K562 (cell line): ENCODE measurements around the gene CFAP58. TPM values are rescaled to one million over a fixed set of nuclear protein-coding genes. Genes with fewer than 3 reads are reported as not detected.

ENCODE experiments used
- ATAC-seq: fragments of 200-7000 bp; cut with Tn5 transposase; 3 replicates; pipeline ENCODE4 v1.9.1; 2020; ENCODE audit warnings: moderate library complexity
- BruUV-seq: library from RNA; stranded (reverse); fragments of 400-500 nt; replicated peaks from 2 replicates; lab custom pipeline; 2021; lab: Mats Ljungman, UMichigan
- CTCF ChIA-PET: fragments of 300-600 bp; formaldehyde crosslinking; extraction: SDS; loops from one replicate; lab custom pipeline; 2021; ENCODE audit warnings: low intra/inter-chr PET ratio; lab: Yijun Ruan, JAX
- POLR2A ChIA-PET: fragments of 300-600, 350-650 bp; sonication (Branson Sonifier 250); formaldehyde crosslinking; extraction: SDS; loops from one replicate; lab custom pipeline; 2021; ENCODE audit warnings: antibody characterized with exemption, inconsistent platforms; lab: Yijun Ruan, JAX
- DNase-seq, 4 experiments: peaks; one replicate each; pipeline versions ENCODE4 v3.0.0 to v3.0.0-alpha.2; 2011 to 2018; ENCODE audit warnings: low spot score in 3 of 4, mixed read lengths in 3 of 4; ENCODE audit errors: extremely low read depth in 1 of 4
- FAIRE-seq: peaks from 2 replicates; lab custom pipeline; 2011; peaks lifted over from hg19 to GRCh38; lab: Jason Lieb, UNC
- H2AFZ ChIP-seq: 2 replicates; pipeline ENCODE4 v1.6.0; 2011; ENCODE audit warnings: low read depth, low read length, control low read depth, inconsistent platforms
- H3K27ac ChIP-seq: fragments of 200-600 bp; 3 replicates; pipeline ENCODE4 v1.8.0; 2011; ENCODE audit warnings: low read depth, mild to moderate bottlenecking, control low read depth, inconsistent platforms, low read length, moderate library complexity, mixed read lengths; ENCODE audit errors: extremely low read depth
- H3K27me3 ChIP-seq, 2 experiments: fragments of 300-600 bp in 1 of 2; 2 replicates in 1 of 2; 3 replicates in 1 of 2; pipeline versions ENCODE4 v1.6.0 to v1.8.0; 2011; ENCODE audit warnings: inconsistent platforms in 2 of 2, low read length in 2 of 2, mild to moderate bottlenecking in 1 of 2, mixed read lengths in 1 of 2, moderate library complexity in 1 of 2; ENCODE audit not compliant: control insufficient read depth in 2 of 2, insufficient read depth in 2 of 2
- H3K36me3 ChIP-seq: fragments of 300-600 bp; 3 replicates; pipeline ENCODE4 v1.8.0; 2011; ENCODE audit warnings: mild to moderate bottlenecking, low read length, inconsistent platforms; ENCODE audit not compliant: control insufficient read depth, insufficient read depth
- H3K4me1 ChIP-seq, 2 experiments: fragments of 200-600 bp in 1 of 2; replicated peaks in 1 of 2; 2 replicates in 1 of 2; 3 replicates in 1 of 2; pipeline versions ENCODE4 v1.5.1 to v1.8.0; 2011; ENCODE audit warnings: inconsistent platforms in 2 of 2, low read length in 2 of 2, mild to moderate bottlenecking in 1 of 2, mixed read lengths in 1 of 2, moderate library complexity in 1 of 2; ENCODE audit not compliant: control insufficient read depth in 2 of 2, insufficient read depth in 2 of 2
- H3K4me2 ChIP-seq: 2 replicates; pipeline ENCODE4 v1.6.1; 2011; ENCODE audit warnings: low read length, control low read depth, inconsistent platforms, mixed read lengths; ENCODE audit not compliant: insufficient read depth
- H3K4me3 ChIP-seq: fragments of 200-600 bp; sonication (generic), shearing (Covaris generic); 2 replicates; pipeline ENCODE4 v1.5.1; 2016; ENCODE audit warnings: control low read depth, inconsistent platforms
- H3K79me2 ChIP-seq: fragments of 200-600 bp; 3 replicates; pipeline ENCODE4 v1.8.0; 2011; ENCODE audit warnings: low read length, inconsistent platforms; ENCODE audit not compliant: control insufficient read depth, insufficient read depth
- H3K9ac ChIP-seq, 2 experiments: 2 replicates each; pipeline versions ENCODE4 v1.6.0 to v1.6.1; 2011; ENCODE audit warnings: low read depth in 2 of 2, low read length in 2 of 2, control low read depth in 1 of 2, inconsistent platforms in 1 of 2, mild to moderate bottlenecking in 1 of 2, mixed read lengths in 1 of 2; ENCODE audit not compliant: insufficient read depth in 1 of 2
- H3K9me1 ChIP-seq: one replicate; pipeline ENCODE4 v1.6.0; 2011; ENCODE audit warnings: inconsistent platforms, mild to moderate bottlenecking, low read length, moderate library complexity; ENCODE audit not compliant: control insufficient read depth, insufficient read depth
- H3K9me3 ChIP-seq: replicated peaks from 2 replicates; pipeline ENCODE4 v1.5.1; 2011; ENCODE audit warnings: low read depth, low read length, inconsistent platforms; ENCODE audit not compliant: control insufficient read depth, insufficient read depth
- H4K20me1 ChIP-seq: replicated peaks from 2 replicates; pipeline ENCODE4 v1.6.1; 2011; ENCODE audit warnings: low read length, inconsistent platforms, mixed read lengths; ENCODE audit not compliant: control insufficient read depth, insufficient read depth
- FOXK1 ChIP-seq: sonication (generic); formaldehyde crosslinking; IDR thresholded peaks from 2 replicates; pipeline ENCODE4 v1.8.0; 2022; ENCODE audit warnings: missing genetic modification reagents, mild to moderate bottlenecking, borderline replicate concordance
- HDAC6 ChIP-seq: IDR thresholded peaks from 2 replicates; pipeline ENCODE4 v1.6.1; 2012; ENCODE audit warnings: low read depth, mild to moderate bottlenecking, control low read depth, inconsistent platforms, low read length, moderate library complexity
- MAZ ChIP-seq, 2 experiments: fragments of 450-650 bp in 1 of 2; sonication (generic) in 1 of 2; formaldehyde crosslinking; IDR thresholded peaks in 1 of 2; conservative IDR thresholded peaks in 1 of 2; 2 replicates each; pipeline versions ENCODE4 v1.4.0 to v1.5.0; 2020; ENCODE audit warnings: mild to moderate bottlenecking in 1 of 2, missing genetic modification reagents in 1 of 2
- RBM25 ChIP-seq: fragments of 200-400 bp; formaldehyde crosslinking; IDR thresholded peaks from 2 replicates; pipeline ENCODE4 v1.6.1; 2018; ENCODE audit warnings: low read length, low read depth, moderate library complexity; ENCODE audit not compliant: severe bottlenecking
- RCOR1 ChIP-seq, 2 experiments: IDR thresholded peaks; 2 replicates each; pipeline ENCODE4 v1.6.1; 2012; ENCODE audit warnings: low read depth in 2 of 2, low read length in 2 of 2, borderline replicate concordance in 1 of 2, improper control_type of control experiment in 1 of 2
- SAFB2 ChIP-seq: fragments of 200-400 bp; formaldehyde crosslinking; IDR thresholded peaks from 2 replicates; pipeline ENCODE4 v1.6.1; 2018; ENCODE audit warnings: borderline replicate concordance, low read length, low read depth, moderate library complexity; ENCODE audit not compliant: severe bottlenecking
- TFE3 ChIP-seq: fragments of 450-650 bp; formaldehyde crosslinking; IDR thresholded peaks from 2 replicates; pipeline ENCODE4 v1.4.0; 2020; ENCODE audit warnings: mild to moderate bottlenecking, mixed read lengths
- ZNF3 ChIP-seq: fragments of 250-450 bp; sonication (Bioruptor Pico); IDR thresholded peaks from 2 replicates; pipeline ENCODE4 v1.5.0; 2021; ENCODE audit warnings: mild to moderate bottlenecking, moderate library complexity
- ZNF584 ChIP-seq: fragments of 200-800 bp; sonication (Bioruptor generic); IDR thresholded peaks from 2 replicates; pipeline ENCODE4 v1.6.1; 2016; ENCODE audit warnings: low read depth, mild to moderate bottlenecking, missing genetic modification characterization, missing compliant biosample characterization
- WGBS: fragments of 100-300 bp; shearing (Covaris generic); methylation state at CpG from one replicate; pipeline ENCODE4 v1.1.6; 2016; ENCODE audit warnings: low coverage, mixed read lengths; ENCODE audit not compliant: insufficient coverage; ENCODE audit errors: missing lambda C conversion rate; 5-methylcytosine and 5-hydroxymethylcytosine counted together
- in situ Hi-C: fragments of 300-500 bp; cut with MboI; formaldehyde crosslinking; loops from 4 replicates; pipeline ENCODE4 v1.15.0; 2018; ENCODE audit warnings: inconsistent platforms, mixed read lengths
- intact Hi-C: fragments of 100-400 bp; cut with micrococcal nuclease; formaldehyde crosslinking; loops from 2 replicates; pipeline ENCODE4 v1.14.2; 2022
- polyA plus RNA-seq, 8 experiments: library from polyadenylated mRNA; depleted of rRNA in 4 of 8; stranded (reverse) in 5 of 8; unstranded in 3 of 8; fragments of >200 nt; fragmentation: Nextera tagmentation in 2 of 8; fragmentation: Illumina TruSeq in 1 of 8; extraction: Ambion mirVana in 2 of 8; extraction: Trizol in 1 of 8; gene quantifications; 2 replicates each; pipeline versions ENCODE4 v1.2.1 to v1.2.3, GENCODE V29; 2011 to 2014; ENCODE audit warnings: inconsistent platforms in 1 of 8, missing spikeins in 1 of 8
- total RNA-seq, 7 experiments: library from RNA; depleted of rRNA in 6 of 7; stranded (reverse); fragments of >200 nt in 6 of 7; fragmentation: Illumina TruSeq in 2 of 7; extraction: Trizol in 2 of 7; gene quantifications; 2 replicates each; pipeline versions ENCODE4 v1.2.1 to v1.2.3, GENCODE V29; 2011 to 2021; ENCODE audit warnings: low replicate concordance in 1 of 7
- TF ChIP-seq, protein P1 (sequence below): fragments of 450-650 bp; conservative IDR thresholded peaks from 2 replicates; pipeline ENCODE4 v1.6.1; 2016; ENCODE audit warnings: missing genetic modification characterization, low read depth, mild to moderate bottlenecking, control low read depth, missing compliant biosample characterization
- TF ChIP-seq, protein P2 (sequence below), 3 experiments: fragments of 200-800 bp in 1 of 3; fragments of 250-450 bp in 1 of 3; fragments of 450-650 bp in 1 of 3; sonication (Bioruptor Pico) in 1 of 3; sonication (Bioruptor generic) in 1 of 3; formaldehyde crosslinking in 1 of 3; IDR thresholded peaks; 2 replicates each; pipeline versions ENCODE4 v1.6.1 to v1.8.0; 2016 to 2022; ENCODE audit warnings: mild to moderate bottlenecking in 2 of 3, missing genetic modification characterization in 2 of 3, missing compliant biosample characterization in 1 of 3, moderate library complexity in 1 of 3

Gene CFAP58
- total and polyA plus RNA-seq, 9 of the 15 experiments (the other 6 are each of a cell fraction or from before 2014, with no cell fraction given): 0.08 to 2.0 (median 0.71) TPM

- no peak overlapping the region for H3K4me2 ChIP-seq
- intact Hi-C loops (no loop called here), in situ Hi-C loops (no loop called here)
- 92% methylated on average over 8 of the region's 9 CpGs for WGBS
- peaks cover 53% of the 10 kb centered on the region for H4K20me1 ChIP-seq
- H3K36me3 ChIP-seq: peaks cover 85% of the 10 kb centered on the region; the same call in 2 of the 3 replicates
- H3K4me3 ChIP-seq: no peak overlapping the region
- DNase-seq (no peak), FAIRE-seq (no peak), ATAC-seq (no peak)
- no peaks in the 10 kb centered on the region for H3K9me3 ChIP-seq
- H3K79me2 ChIP-seq: peaks cover 89% of the 10 kb centered on the region
- H3K27me3 ChIP-seq: no peaks in the 10 kb centered on the region
- no peaks in the 10 kb centered on the region; a peak in 2 of 5 replicates for H3K4me1 ChIP-seq
- ChIA-PET CTCF (no interaction called here), POLR2A (interaction anchor here (2.5 kb wide), 1 partner anchor 11 kb away, joined by 13 read pairs; no protein-coding TSS in a partner anchor)
- no peak overlapping the region for H2AFZ ChIP-seq
- no peak overlapping the region for H3K27ac ChIP-seq
- no peak overlapping the region for H3K9ac ChIP-seq
- no TSS peak for BruUV-seq
- H3K9me1 ChIP-seq: peaks cover 5% of the 10 kb centered on the region
- TF ChIP-seq SAFB2: no peak
- TF ChIP-seq ZNF584 (CRISPR knock-in tag): no peak
- no peak for TF ChIP-seq HDAC6
- 0 out of 4 replicates have a peak, but pooled peaks of 1 of the 2 experiments have one; percentile 24 for TF ChIP-seq RCOR1 (IDR thresholded peaks at IDR 0.05; ENCODE audit: borderline replicate concordance in 1 of 2, low read depth in 2 of 2, low read length in 2 of 2)
- no peak for TF ChIP-seq ZNF3 (CRISPR knock-in tag)
- TF ChIP-seq TFE3: no peak
- TF ChIP-seq, protein P1, sequence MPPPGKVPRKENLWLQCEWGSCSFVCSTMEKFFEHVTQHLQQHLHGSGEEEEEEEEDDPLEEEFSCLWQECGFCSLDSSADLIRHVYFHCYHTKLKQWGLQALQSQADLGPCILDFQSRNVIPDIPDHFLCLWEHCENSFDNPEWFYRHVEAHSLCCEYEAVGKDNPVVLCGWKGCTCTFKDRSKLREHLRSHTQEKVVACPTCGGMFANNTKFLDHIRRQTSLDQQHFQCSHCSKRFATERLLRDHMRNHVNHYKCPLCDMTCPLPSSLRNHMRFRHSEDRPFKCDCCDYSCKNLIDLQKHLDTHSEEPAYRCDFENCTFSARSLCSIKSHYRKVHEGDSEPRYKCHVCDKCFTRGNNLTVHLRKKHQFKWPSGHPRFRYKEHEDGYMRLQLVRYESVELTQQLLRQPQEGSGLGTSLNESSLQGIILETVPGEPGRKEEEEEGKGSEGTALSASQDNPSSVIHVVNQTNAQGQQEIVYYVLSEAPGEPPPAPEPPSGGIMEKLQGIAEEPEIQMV (tag): no peak
- TF ChIP-seq, protein P2, sequence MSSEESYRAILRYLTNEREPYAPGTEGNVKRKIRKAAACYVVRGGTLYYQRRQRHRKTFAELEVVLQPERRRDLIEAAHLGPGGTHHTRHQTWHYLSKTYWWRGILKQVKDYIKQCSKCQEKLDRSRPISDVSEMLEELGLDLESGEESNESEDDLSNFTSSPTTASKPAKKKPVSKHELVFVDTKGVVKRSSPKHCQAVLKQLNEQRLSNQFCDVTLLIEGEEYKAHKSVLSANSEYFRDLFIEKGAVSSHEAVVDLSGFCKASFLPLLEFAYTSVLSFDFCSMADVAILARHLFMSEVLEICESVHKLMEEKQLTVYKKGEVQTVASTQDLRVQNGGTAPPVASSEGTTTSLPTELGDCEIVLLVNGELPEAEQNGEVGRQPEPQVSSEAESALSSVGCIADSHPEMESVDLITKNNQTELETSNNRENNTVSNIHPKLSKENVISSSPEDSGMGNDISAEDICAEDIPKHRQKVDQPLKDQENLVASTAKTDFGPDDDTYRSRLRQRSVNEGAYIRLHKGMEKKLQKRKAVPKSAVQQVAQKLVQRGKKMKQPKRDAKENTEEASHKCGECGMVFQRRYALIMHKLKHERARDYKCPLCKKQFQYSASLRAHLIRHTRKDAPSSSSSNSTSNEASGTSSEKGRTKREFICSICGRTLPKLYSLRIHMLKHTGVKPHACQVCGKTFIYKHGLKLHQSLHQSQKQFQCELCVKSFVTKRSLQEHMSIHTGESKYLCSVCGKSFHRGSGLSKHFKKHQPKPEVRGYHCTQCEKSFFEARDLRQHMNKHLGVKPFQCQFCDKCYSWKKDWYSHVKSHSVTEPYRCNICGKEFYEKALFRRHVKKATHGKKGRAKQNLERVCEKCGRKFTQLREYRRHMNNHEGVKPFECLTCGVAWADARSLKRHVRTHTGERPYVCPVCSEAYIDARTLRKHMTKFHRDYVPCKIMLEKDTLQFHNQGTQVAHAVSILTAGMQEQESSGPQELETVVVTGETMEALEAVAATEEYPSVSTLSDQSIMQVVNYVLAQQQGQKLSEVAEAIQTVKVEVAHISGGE (CRISPR knock-in tag; IDR thresholded peaks at IDR 0.05): no peak
- no peak for TF ChIP-seq MAZ (CRISPR knock-in tag; conservative IDR thresholded peaks at IDR 0.05 in 1 of 2, IDR thresholded peaks at IDR 0.05 in 1 of 2)
- TF ChIP-seq RBM25: peak; percentile 80
- TF ChIP-seq FOXK1: no peak
These were observed 37.1 kb upstream of the CFAP58 start for GRCh38 chr10:104316321-104317099.
